Measurements from ENCODE around the gene XPNPEP1. TPM values are rescaled to one million over a fixed set of nuclear protein-coding genes. Genes with fewer than 3 reads are reported as not detected.

The XPNPEP1 gene
- total and polyA plus RNA-seq, 8 donors: 21.7 to 180 (median 63.8) TPM

- no peak for TF ChIP-seq POLR2AphosphoS5 (IDR thresholded peaks at IDR 0.05)
- no peak for TF ChIP-seq EP300 (IDR thresholded peaks at IDR 0.05)
- no peak for DNase-seq
- no peaks in the 10 kb centered on the region for H3K27me3 ChIP-seq
- H3K4me1 ChIP-seq: peaks cover 16 to 52% (median 33%) of the 10 kb centered on the region in 4 donors
- peak overlapping the region; percentile 40 to 66 (median 52) for H3K27ac ChIP-seq
- intact Hi-C loops (cut with DNase I; ENCODE audit: low total_unique reads): no loop called here
- peaks cover 4 to 25% (median 15%) of the 10 kb centered on the region in 4 donors for H3K36me3 ChIP-seq
- WGBS, 5 donors: 53 to 73% (median 61%) methylated on average over 4 of the region's 4 CpGs
- H3K9me3 ChIP-seq: no peaks in the 10 kb centered on the region
- H3K4me3 ChIP-seq: no peak overlapping the region
Observed at GRCh38 chr10:109913306-109913892, 9.9 kb downstream of the XPNPEP1 start.

GRCh38 chr10:109912335-109913281 lies 10.7 kb downstream of the XPNPEP1 start:
- Histone ChIP-seq H3K36me3 (peaks cover 6 to 28% (median 17%) of the 10 kb centered on the region in 4 donors), H3K27me3 (no peaks in the 10 kb centered on the region), H3K27ac (peak overlapping the region; percentile 40 to 66 (median 52)), H3K4me3 (no peak overlapping the region), H3K9me3 (no peaks in the 10 kb centered on the region), H3K4me1 (peaks cover 16 to 52% (median 34%) of the 10 kb centered on the region in 4 donors)
- intact Hi-C loops (cut with DNase I; ENCODE audit: low total_unique reads): no loop called here
- WGBS, 5 donors: 26 to 63% (median 35%) methylated on average over 2 of the region's 2 CpGs
- no peak for DNase-seq
- TF ChIP-seq POLR2AphosphoS5 (IDR thresholded peaks at IDR 0.05) (peak in 1 of 3 donors; percentile 3), CTCF (IDR thresholded peaks at IDR 0.05) (no peak)

GRCh38 chr10:109911903-109912302 lies 11.4 kb downstream of the XPNPEP1 start:
- TF ChIP-seq POLR2A (IDR thresholded peaks at IDR 0.05) (no peak), CTCF (IDR thresholded peaks at IDR 0.05) (no peak), POLR2AphosphoS5 (IDR thresholded peaks at IDR 0.05) (no peak), EP300 (IDR thresholded peaks at IDR 0.05) (no peak)
- Histone ChIP-seq H3K27me3 (no peaks in the 10 kb centered on the region), H3K4me1 (peaks cover 16 to 52% (median 34%) of the 10 kb centered on the region in 4 donors), H3K4me3 (no peak overlapping the region), H3K36me3 (peaks cover 11 to 35% (median 24%) of the 10 kb centered on the region in 4 donors), H3K27ac (peak overlapping the region; percentile 1 to 66 (median 11)), H3K9me3 (no peaks in the 10 kb centered on the region)
- 79 to 86% (median 84%) methylated on average over 3 of the region's 3 CpGs for WGBS, 5 donors
- DNase-seq: no peak
- intact Hi-C loops (cut with DNase I; ENCODE audit: low total_unique reads): no loop called here

- Histone ChIP-seq H3K27ac (no peak overlapping the region), H3K36me3 (peaks cover 11 to 37% (median 33%) of the 10 kb centered on the region in 4 donors), H3K9me3 (no peaks in the 10 kb centered on the region), H3K27me3 (no peaks in the 10 kb centered on the region), H3K4me1 (peaks cover 13 to 32% (median 18%) of the 10 kb centered on the region in 4 donors), H3K4me3 (no peak overlapping the region)
- WGBS, 5 donors: 85 to 100% (median 100%) methylated on average over 1 of the region's 1 CpG
- DNase-seq: no peak
- intact Hi-C loops (cut with DNase I; ENCODE audit: low total_unique reads): no loop called here
- TF ChIP-seq POLR2AphosphoS5 (IDR thresholded peaks at IDR 0.05): no peak
- TF ChIP-seq POLR2A (IDR thresholded peaks at IDR 0.05): no peak
- no peak for TF ChIP-seq EP300 (IDR thresholded peaks at IDR 0.05)
Observed at GRCh38 chr10:109906316-109906715, 17.0 kb downstream of the XPNPEP1 start.

- no peaks in the 10 kb centered on the region for H3K9me3 ChIP-seq
- intact Hi-C loops (cut with DNase I; ENCODE audit: low total_unique reads): no loop called here
- TF ChIP-seq CTCF (IDR thresholded peaks at IDR 0.05) (no peak), POLR2AphosphoS5 (IDR thresholded peaks at IDR 0.05) (no peak), POLR2A (IDR thresholded peaks at IDR 0.05) (no peak), EP300 (IDR thresholded peaks at IDR 0.05) (no peak)
Observed at GRCh38 chr10:109904397-109904796, 18.9 kb downstream of the XPNPEP1 start.

More at GRCh38 chr10:109904397-109904796, 18.9 kb downstream of the XPNPEP1 start:
- Histone ChIP-seq H3K4me3 (no peak overlapping the region), H3K36me3 (peaks cover 8 to 34% (median 33%) of the 10 kb centered on the region in 4 donors), H3K4me1 (peaks cover 25 to 43% (median 30%) of the 10 kb centered on the region in 4 donors), H3K27me3 (no peaks in the 10 kb centered on the region), H3K27ac (no peak overlapping the region)
- WGBS, 5 donors: 97 to 100% (median 99%) methylated on average over 2 of the region's 2 CpGs
- no peak for DNase-seq
